ENCODE data around the gene DPYD.
"Not testable (repeated sequence)": the region's sequence is repeated elsewhere in the genome, so short reads cannot be mapped to it uniquely, and the experiment has no call there.

The DPYD gene

DNA sequence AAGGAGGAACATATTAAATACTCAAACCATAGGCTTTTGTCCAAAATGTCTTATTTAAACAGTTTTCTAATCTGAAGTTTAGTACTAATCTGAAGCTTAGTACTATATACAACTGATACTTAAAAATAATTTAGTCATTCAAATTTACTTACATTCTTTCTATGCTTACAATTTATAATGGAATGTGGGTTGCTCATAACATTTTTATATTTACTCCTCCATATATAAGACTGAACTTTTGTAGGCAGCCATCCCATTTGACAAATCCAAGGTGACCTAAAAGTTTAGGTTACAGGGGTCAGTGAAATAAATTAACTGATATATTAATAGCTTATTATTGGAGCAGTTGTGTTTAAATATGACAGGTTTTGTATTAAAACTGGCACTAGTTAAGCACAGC, 570.6 kb downstream of the DPYD start:
- no peak for DNase-seq

- not testable (repeated sequence) for DNase-seq
These were observed 571.0 kb downstream of the DPYD start for GRCh38 chr1:97349794-97350193.

- peak in 1 of 2 experiments; percentile 3 for DNase-seq
These were observed 572.1 kb downstream of the DPYD start for GRCh38 chr1:97348599-97349265.

DNA sequence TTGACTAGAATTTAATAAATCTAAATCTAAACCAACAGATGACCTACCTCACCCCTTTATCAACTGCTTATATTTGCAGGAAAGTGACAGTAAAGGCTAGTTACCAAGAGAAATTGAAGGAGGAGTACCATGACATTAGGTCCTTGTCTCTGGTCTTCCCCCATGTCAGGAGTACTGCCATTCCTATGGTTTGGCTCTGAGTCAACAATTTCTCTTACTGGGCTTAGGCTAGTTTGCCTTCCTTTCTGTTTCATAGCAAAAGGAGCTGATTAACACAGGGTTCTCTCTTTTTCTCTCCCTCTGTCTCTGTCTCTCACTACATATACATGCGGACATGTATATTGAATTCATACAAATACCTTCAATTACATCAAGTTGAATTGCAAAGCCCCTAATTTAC, 579.9 kb downstream of the DPYD start:
- DNase-seq = no peak

GRCh38 chr1:97338347-97338746, 582.5 kb downstream of the DPYD start:
- DNase-seq = no peak

DNA sequence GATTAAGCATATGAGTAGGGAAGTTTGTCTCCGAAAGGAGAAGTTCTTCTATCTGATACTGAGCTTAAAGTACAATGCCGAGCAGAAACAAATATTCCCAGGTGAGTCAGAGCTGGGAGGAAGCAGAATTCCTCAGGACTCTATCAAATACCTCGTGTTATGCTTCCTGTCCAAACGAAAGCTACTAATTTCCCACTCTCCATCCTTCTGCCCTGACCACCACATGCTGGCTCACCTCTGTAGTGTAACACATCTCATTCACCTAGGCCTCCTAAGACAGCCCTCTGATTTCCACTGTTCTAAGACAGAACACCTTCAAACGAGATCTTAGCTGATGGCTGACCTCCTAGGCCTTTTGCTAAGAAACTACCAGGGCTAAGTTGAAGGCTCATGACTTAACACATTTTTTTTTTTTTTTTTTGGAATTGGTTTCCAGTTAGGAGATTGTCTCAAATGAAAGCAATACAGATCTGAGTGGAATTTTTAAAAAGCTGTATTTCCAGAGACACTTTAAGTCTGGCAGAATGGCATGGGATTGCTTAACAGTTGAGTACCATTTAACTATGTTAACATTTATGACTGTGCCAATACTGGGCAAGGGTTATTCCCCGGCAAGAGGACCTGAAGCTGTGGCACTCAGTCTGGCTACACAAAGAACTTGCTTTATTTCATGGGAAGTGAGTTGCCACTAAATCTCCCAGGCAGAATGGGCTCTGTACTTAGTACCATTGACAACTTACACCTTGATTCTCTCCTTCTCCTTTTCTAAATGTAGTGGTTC, 583.4 kb downstream of the DPYD start:
- DNase-seq = no peak

DNA sequence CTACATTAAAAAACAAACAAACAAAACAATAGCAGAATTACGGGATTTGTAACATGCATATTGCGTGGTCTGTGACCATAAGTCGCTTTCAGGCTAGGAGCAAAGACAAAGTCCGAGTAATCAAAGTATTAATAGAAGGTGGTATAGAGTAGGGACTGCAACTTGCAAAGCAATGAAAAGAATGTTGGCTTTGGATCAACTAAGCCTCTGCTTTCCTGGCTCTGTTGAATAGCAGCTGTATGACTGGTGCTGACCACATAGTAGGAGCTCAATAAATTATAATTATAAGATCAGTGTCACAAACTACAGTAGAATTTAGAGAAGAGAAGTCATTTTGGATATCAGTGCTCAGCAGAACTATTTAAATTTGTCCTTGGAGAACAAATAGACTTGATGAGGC, 586.4 kb downstream of the DPYD start:
- no peak for DNase-seq

GRCh38 chr1:97332716-97333115, 588.1 kb downstream of the DPYD start:
- no peak for DNase-seq

- DNase-seq = no peak
These were observed 589.7 kb downstream of the DPYD start for GRCh38 chr1:97331165-97331564.

- DNase-seq = peak in 1 of 2 experiments; percentile 33
These were observed 606.1 kb downstream of the DPYD start for GRCh38 chr1:97314685-97315084.

DNA sequence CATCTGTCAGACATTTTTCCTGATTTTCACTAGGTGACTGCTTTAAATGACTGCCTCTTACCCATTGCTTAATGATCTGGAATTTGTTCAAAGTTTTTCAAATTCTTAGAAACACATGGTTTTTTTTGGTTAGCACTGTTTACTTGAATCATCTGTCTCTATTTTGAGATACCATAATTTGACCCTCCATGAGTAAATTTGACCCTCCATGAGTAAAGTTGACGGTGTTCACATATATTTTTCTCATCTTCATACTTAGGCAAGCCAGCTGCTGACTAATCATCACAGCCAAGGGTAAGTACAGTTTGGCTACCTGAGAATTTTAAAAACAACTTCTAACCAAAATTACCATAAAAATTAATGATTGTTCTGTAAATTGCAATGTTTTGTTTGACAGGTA, 612.7 kb downstream of the DPYD start:
- DNase-seq = no peak

GRCh38 chr1:97307568-97307967, 613.3 kb downstream of the DPYD start:
- DNase-seq = no peak

GRCh38 chr1:97307151-97307550, 613.7 kb downstream of the DPYD start:
- no peak for DNase-seq

DNA sequence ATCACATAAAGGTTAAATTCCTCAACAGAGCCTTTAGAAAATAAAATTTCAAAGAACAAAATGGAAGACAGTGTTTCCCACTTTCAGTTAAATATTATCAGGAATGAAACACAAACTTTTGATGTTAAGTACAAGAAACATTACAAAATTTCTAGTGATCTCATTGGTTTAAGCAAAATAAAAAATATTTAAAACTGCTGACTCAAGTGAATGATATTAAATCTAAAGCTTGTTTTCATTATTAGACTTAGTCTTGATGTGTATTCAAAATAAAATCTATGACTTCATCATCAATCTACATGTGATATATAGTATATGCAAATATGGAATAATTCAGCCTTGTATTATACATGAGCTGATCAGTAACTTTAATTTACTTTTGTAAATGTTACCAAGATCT, 614.3 kb downstream of the DPYD start:
- DNase-seq = no peak

DNA sequence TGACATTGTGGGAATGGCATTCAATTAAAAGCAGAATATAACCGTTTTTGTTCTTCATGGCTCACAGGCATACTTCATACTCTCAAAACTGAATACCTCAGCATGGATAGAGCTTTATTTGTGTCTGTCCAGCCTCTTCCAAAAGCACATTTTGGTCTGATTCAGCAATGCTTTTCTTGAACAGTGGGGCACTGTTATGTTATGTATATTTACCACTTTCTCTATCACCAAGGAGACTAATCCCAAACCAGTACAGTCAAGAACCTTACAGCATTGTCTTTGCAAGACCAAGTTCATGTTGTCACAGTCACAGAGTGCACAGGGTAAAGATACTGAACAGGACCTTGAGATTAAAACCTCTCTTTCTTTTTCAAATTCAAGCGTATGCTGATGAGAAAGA, 616.5 kb downstream of the DPYD start:
- DNase-seq = no peak

GRCh38 chr1:97298966-97299365, 621.9 kb downstream of the DPYD start:
- DNase-seq = no peak

GRCh38 chr1:97297611-97298010, 623.2 kb downstream of the DPYD start:
- no peak for DNase-seq

GRCh38 chr1:97281962-97282361, 638.9 kb downstream of the DPYD start:
- DNase-seq = no peak

GRCh38 chr1:97277891-97278654, 642.8 kb downstream of the DPYD start:
- no peak for DNase-seq

DNA sequence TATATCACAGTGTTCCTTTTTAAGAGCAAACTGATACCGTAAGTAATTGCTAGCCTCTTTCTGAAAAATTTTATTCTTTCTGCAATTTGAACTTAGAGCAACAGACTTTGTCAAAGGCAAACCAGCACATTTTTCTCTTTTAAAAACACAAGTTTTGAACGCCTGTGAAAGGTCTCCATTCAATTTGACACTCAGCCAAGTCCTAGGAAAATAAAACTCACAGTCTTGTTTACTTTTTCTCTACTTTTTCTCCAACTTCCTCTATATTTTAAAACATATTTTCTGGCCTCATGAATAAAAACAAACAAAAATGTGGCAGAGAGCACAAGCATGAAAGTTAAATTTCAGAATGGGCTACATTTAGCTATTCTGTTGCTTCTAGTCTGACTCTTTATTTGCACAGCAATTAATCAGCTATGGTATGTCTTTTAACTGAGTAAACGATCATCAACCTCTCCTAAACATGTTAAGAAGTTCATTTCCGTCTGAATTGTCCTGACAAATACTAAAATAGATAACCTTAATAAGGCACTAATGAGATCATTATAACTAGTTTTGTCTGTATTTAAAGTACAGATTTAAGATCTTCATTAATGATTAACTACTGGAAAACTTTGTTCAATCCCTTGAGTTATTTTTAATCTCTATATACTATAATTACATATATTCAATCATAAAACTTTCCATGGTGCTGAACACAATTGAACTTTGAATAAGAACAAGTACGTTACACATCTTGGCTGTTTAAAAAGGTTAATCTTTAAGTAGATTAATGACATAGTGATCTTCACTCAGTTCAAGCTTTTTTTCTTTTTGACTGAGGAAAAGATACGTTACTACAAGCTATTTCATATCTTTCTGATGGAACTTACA, 648.7 kb downstream of the DPYD start:
- DNase-seq = no peak

- DNase-seq = no peak
These were observed 650.1 kb downstream of the DPYD start for GRCh38 chr1:97270508-97271307.

GRCh38 chr1:97265630-97266029, 655.2 kb downstream of the DPYD start:
- no peak for DNase-seq
